Subcutaneous adipose tissue (tissue), 4 donors: Measurements from ENCODE around the gene RBM42. TPM values are rescaled to one million over a fixed set of nuclear protein-coding genes. Genes with fewer than 3 reads are reported as not detected.

Experiments
- total RNA-seq, 4 donors: library from RNA; depleted of rRNA; stranded (reverse); fragments of >200 nt; gene quantifications; one replicate each; pipeline ENCODE4 v1.1.0, GENCODE V29; 2016
- TF ChIP-seq, protein P1 (sequence below): fragments of 450-650 bp; IDR thresholded peaks from one replicate; pipeline ENCODE4 v1.5.1; 2016; ENCODE audit warnings: low read depth, mild to moderate bottlenecking, control low read depth, antibody characterized with exemption, moderate library complexity

RBM42 gene, protein sequence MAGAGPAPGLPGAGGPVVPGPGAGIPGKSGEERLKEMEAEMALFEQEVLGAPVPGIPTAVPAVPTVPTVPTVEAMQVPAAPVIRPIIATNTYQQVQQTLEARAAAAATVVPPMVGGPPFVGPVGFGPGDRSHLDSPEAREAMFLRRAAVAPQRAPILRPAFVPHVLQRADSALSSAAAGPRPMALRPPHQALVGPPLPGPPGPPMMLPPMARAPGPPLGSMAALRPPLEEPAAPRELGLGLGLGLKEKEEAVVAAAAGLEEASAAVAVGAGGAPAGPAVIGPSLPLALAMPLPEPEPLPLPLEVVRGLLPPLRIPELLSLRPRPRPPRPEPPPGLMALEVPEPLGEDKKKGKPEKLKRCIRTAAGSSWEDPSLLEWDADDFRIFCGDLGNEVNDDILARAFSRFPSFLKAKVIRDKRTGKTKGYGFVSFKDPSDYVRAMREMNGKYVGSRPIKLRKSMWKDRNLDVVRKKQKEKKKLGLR
- 10 to 100 TPM; 27.7 to 55.4 (median 32.6) TPM for total RNA-seq

DNA sequence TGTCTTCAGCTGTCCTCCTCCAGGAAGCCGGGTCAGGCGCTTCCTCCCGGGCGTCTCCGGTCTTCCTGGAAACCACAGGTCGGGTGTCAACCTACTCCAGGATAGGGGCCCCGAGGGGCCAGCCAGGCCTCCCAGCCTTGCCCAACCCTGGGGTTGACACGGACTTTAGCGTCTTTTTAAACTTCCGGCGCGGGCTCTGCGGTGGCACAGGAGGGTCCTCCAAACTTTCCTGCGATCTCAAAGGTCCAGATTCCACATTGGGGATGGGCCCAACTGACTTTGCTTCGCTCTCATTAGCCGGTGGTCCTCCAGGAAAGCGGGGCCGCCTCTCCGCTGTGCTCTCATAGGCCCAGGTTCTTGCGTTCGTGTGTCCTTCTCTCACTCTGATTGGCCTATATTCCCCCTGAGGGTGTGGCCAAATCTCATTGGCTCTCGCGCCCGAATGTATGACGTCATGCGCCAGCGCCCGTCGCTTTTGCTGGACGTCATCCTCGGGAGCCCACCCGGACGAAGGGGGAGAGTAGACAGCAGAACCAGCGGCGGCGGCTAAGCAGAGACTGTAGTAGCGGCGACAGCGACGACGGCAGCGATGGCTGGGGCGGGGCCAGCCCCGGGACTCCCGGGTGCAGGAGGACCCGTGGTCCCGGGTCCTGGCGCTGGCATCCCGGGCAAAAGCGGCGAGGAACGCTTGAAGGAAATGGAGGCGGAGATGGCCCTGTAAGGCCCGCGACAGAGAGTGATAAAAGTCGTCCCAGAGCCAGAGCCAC, at the start of gene RBM42:
TSS of gene RBM42 (plus strand) at position 472 of the 767 bp plus-strand sequence. CDS start at position 590, 118 bp downstream.
- TF ChIP-seq, protein P1, sequence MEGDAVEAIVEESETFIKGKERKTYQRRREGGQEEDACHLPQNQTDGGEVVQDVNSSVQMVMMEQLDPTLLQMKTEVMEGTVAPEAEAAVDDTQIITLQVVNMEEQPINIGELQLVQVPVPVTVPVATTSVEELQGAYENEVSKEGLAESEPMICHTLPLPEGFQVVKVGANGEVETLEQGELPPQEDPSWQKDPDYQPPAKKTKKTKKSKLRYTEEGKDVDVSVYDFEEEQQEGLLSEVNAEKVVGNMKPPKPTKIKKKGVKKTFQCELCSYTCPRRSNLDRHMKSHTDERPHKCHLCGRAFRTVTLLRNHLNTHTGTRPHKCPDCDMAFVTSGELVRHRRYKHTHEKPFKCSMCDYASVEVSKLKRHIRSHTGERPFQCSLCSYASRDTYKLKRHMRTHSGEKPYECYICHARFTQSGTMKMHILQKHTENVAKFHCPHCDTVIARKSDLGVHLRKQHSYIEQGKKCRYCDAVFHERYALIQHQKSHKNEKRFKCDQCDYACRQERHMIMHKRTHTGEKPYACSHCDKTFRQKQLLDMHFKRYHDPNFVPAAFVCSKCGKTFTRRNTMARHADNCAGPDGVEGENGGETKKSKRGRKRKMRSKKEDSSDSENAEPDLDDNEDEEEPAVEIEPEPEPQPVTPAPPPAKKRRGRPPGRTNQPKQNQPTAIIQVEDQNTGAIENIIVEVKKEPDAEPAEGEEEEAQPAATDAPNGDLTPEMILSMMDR = no peak

DNA sequence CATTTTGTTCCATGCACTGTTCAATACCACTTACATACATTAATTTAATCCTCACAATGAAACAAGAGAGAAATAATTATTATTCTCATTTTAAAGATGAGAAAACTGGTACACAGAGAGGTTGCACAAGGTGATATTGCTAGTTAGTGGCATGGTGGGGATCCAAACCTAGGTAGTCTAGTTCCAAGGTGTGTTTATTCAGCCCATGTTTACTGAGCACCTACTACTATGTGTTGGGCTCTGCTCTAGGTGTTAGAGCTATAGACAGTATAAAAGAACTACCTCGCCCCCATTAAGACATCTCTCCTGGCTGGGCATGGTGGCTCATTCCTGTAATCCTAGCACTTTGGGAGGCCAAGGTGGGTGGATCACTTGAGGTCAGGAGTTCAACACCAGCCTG, 46.1 kb upstream of the RBM42 start:
- TF ChIP-seq, protein P1 = no peak

DNA sequence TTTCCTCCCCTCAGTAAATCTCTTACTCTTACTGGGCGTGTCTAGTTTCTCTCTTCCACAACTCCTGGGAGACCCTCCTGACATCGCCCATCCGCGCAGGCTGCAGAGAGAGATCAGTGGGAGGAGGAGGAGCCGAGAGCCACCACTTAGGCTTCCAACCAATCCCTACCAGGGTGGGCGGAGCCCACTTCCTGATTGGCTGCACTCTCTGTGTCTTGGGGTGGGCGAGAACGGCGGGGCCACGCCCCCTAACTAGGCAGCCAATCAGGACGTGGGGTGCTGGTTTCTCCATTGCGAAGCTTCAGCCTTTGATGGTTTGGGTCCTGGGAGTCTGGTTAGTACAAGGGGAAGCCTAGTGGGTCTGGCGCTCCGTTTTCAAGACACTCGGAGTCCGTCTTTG, 43.0 kb upstream of the RBM42 start, which contains the start of gene PMIS2:
TSS of gene PMIS2 (plus strand) at position 326 of the 400 bp plus-strand sequence. CDS start 87 bp downstream, outside the sequence.
- TF ChIP-seq, protein P1 = no peak

DNA sequence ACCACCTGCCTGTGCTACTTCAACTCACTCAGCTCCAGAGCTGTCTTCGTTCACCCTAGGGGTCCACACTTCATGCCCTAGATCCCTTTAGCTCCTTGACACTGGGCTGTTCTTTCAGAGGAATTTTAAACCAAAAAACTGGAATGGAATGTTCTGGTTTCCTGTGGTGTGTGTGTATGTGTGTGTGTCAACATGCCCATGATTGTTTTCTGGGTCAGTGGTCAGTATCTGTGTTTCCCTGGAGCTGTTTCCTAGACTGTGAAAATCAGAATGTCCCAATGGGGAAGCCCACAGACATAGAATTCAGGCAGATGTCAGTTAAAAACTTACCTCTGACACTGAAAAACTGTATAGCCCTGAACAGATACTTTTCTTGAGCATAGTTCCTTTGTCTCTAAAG, 41.5 kb upstream of the RBM42 start:
- TF ChIP-seq, protein P1 = no peak

DNA sequence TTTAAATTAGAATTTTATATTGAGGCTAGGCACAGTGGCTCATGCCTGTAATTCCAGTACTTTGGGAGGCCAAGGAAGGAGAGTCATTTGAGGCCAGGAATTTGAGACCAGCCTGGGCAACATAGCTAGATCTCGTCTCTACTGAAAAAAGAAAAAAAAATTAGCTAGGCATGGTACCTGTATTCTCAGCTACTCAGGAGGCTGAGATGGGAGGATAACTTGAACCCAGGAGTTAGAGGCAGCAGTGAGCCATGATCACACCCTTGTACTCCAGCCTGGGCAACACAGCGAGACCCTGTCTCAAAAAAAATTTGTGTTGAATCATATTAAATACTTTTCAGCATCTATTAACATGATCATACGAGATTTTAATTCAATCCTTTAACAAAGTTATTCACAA, 38.0 kb upstream of the RBM42 start:
- TF ChIP-seq, protein P1 = no peak

DNA sequence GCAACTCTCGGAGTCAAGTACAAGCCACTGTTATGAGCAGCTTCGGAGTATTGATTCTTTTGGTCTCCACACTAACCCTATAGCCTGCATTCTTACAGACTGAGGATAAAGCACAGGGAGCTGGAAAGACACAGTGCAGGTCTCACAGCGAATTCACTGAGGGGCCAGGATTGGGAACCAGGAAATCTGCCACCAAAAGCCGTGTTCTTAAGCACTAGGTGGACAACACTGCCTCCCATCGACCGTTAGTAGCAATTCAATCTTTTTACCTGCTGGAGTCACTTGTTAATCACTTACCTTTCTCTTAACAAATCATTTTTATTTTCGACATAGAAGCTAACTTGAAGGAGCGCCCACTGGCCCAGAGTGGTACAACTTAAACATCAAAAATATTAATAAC, 36.6 kb upstream of the RBM42 start:
- TF ChIP-seq, protein P1 = no peak

DNA sequence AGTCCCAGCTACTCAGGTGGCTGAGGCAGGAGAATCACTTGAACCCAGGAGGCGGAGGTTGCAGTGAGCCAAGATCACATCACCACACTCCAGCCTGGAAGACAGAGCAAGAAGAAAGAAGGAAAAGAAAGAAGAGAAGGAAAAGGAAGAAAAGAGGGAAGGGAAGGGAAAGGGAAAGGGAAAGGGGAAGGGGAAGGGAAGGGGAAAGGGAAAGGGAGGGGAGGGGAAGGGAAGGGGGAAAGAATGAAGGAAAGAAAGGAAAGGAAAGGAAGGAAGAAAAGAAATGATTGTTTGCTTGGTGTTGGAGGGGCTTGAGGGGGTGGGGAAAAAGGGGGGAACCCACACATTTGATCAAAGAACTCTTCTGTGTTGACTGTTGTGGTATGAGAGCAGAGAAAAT, 32.9 kb upstream of the RBM42 start:
- TF ChIP-seq, protein P1 = no peak
